SU-DHL-6 (cell line): ENCODE measurements around the gene SYTL4.

Experiments
- CTCF ChIP-seq: fragments of 200-600 bp; sonication (generic); IDR thresholded peaks from one replicate; pipeline ENCODE4 v1.5.1; 2017; ENCODE audit warnings: antibody characterized with exemption, mild to moderate bottlenecking, low read length, moderate library complexity; ENCODE audit not compliant: insufficient read depth, poor library complexity, severe bottlenecking
- EZH2phosphoT487 ChIP-seq: fragments of 200-600 bp; sonication (generic), shearing (Covaris generic); conservative IDR thresholded peaks from 2 replicates; pipeline ENCODE4 v1.6.1; 2018; ENCODE audit warnings: mild to moderate bottlenecking, antibody characterized with exemption, low read length, moderate library complexity, mixed read lengths

GRCh38 chrX:100636321-100636991, 95.5 kb downstream of the SYTL4 start, which contains the start of gene TSPAN6:
- TF ChIP-seq CTCF (no peak), EZH2phosphoT487 (no peak)
